Inferior parietal cortex (tissue), 1 donor: ENCODE measurements around the gene WDR19.

ENCODE experiments used
- DNase-seq: peaks from one replicate; pipeline ENCODE4 v3.0.0-alpha.2; 2016; ENCODE audit errors: extremely low spot score

The WDR19 gene

DNA sequence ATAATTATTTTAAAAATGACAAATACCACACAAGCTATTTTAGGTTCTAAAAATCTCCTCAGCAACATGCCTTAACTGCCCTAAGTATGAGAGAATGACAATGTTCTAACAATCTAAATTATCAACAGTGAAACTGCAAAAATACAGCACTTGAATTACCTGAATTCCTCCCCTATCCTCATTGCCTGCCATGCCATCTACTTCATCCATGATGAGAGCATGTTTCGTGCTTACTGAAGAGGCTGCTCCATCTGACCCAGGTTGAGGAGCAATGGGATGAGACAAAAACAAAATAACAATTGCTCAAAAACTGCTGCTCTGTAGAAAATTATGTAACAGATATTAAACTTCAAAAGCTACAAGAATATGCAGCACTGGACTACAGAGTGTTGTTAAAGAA lies 120.6 kb downstream of the WDR19 start:
- DNase-seq = no peak

DNA sequence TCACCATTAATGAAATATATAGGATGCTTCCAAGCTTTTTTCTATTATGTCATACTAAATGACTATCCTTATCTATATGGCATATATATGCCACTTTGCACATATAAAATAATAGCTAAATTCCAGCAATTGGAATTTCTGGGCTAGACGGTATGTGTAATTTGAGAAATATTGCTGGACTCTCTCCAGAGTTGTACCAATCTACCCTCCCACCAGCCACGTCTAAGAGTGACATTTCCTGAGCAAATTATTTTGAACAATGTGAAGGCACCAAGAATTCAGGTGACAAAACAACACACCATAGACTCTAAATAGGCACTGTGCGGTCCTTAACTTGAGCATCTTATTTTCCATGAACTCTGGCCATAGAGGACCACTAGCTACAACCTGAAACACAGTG lies 121.5 kb downstream of the WDR19 start:
- no peak for DNase-seq

GRCh38 chr4:39304651-39305050 lies 122.3 kb downstream of the WDR19 start:
- no peak for DNase-seq

DNA sequence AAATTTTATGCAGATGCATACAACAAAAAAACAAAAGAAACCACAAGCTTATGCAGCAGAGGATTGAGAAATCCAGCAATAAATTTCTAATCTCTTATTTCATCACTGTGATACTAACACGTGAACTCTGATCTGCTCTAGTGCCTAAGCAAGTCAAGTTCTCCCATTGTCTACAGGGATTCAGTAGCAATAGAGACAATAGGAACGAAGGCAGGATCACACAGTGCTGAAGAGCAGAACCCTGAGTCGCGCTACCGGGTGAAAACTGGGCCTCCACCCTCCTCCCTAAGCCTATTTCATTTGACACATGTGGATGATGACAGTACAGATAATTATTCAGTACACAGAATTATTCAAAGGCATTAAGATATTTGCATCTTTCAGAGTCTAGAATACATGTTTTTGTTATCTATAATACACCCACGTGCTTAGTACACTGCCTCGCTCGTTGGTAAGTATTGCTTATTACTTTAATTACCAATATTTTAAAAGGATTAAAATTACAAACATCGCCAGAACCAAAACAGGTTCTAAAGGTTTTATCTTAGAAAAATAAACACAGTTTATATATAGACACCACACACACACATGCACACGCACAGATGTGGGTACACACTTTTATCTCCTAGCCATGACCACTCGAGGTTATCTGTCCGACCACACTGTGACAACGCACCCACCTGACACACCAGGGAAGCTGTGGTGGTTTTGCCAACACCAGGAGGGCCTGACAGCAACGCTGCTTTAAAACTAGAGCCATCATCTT lies 123.8 kb downstream of the WDR19 start:
- no peak for DNase-seq

DNA sequence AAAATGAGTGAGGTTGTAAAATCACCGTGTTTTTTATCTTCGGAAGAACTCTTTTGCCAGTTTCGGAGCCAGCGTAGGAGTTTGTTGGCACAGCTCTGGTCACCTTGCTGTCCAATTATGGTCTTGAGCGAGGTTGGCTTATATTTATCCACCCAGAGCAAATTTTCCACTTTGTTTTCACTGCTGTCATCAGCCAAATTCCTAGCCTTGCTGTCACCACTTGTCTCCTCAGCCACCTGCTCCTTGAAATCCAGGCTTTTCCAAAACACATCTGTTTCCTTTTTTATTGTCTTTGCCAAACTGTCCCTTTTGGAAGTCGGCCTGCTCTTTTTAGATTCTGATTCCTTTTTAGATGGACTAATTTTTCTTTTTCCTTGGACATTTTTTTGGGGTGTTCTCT lies 126.3 kb downstream of the WDR19 start:
- DNase-seq = peak; percentile 47

- DNase-seq = no peak
These were observed 130.5 kb downstream of the WDR19 start for GRCh38 chr4:39312816-39313215.

GRCh38 chr4:39319676-39320075 lies 137.3 kb downstream of the WDR19 start:
- DNase-seq = no peak

- no peak for DNase-seq
These were observed 138.2 kb downstream of the WDR19 start for GRCh38 chr4:39320381-39321115.

- DNase-seq = no peak
These were observed 141.5 kb downstream of the WDR19 start for GRCh38 chr4:39323821-39324220.

DNA sequence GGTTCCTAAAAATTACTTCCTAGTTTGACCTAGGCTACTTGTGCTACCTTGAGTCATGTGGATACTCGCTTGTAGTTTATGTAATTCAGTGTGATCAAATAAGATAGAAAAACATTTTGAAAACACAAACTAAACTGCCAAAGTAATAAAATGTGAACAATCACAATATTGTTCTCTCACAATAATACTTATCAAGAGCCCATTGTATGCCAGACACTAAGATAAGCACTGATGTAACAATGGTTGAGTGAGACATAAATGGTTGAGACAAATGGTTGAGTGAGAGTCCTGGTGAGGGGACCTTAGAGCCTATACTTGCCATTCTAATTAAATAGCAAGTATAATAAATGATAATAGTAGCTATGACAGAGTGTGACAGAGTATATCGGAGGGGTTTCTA lies 142.1 kb downstream of the WDR19 start:
- peak; percentile 67 for DNase-seq

GRCh38 chr4:39324897-39325613 lies 142.7 kb downstream of the WDR19 start:
- no peak for DNase-seq

DNA sequence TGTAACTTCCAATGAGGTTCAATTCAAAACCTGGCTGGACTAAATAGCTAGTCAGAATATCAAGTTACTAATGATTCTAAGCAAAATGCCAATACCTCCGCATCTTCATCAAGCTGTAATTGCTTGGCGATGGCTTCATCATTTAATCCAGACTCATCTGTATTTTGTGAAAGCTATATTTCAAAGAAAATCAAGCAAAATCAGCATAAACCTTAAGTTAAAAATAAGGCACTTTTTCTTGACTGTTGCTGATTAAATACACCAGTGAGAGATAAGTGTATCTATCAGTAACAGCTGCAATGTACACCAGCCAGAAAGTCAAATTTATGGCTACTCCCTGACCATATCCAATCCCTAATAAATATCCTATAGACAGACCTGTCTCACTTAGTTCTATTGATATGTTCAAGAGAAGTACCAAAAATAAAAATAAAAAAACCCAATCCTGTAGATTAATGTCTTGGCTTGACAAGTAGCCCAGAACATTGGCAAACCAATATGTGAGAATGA lies 144.2 kb downstream of the WDR19 start:
- DNase-seq = no peak

- no peak for DNase-seq
These were observed 148.0 kb downstream of the WDR19 start for GRCh38 chr4:39330353-39330752.

DNA sequence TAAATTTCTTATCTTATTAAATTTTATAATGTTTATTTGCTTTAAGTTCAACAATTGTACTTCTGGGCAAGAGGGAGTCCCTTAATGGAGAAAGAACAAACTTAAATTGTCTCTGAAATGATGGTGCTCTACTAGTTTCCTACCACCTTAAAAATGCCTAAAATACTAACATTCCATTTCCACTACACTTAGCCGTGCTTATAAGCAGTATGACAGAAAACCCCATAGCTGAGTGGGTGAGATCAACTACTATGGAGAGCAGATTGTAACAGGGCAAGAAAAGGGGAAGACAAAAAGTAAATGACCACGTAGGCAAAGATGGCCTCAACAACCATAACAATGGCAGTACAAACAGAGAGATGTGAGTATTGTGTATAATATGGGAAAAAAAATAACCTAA lies 148.9 kb downstream of the WDR19 start:
- no peak for DNase-seq
